Kasumi-1 (cell line): ENCODE data around the gene KLF13.

Experiments used
- DNase-seq, 2 experiments: peaks; one replicate each; lab custom pipeline; 2025; lab: John Stamatoyannopoulos, UW

Gene KLF13

GRCh38 chr15:31332020-31332680 lies 5.5 kb downstream of the KLF13 start:
- DNase-seq: no peak

GRCh38 chr15:31332681-31333071 lies 6.0 kb downstream of the KLF13 start:
- no peak for DNase-seq

GRCh38 chr15:31333119-31333518 lies 6.5 kb downstream of the KLF13 start:
- DNase-seq: no peak

GRCh38 chr15:31333820-31334219 lies 7.2 kb downstream of the KLF13 start:
- no peak for DNase-seq

- no peak for DNase-seq
Observed at GRCh38 chr15:31335989-31336592, 9.5 kb downstream of the KLF13 start.

GRCh38 chr15:31336593-31337295 lies 10.1 kb downstream of the KLF13 start:
- DNase-seq: no peak

- no peak for DNase-seq
Observed at GRCh38 chr15:31337352-31338031, 10.9 kb downstream of the KLF13 start.

- peak; percentile 21 to 46 for DNase-seq
Observed at GRCh38 chr15:31338318-31338878, 11.8 kb downstream of the KLF13 start.

- DNase-seq: peak; percentile 21 to 46
Observed at GRCh38 chr15:31338879-31339557, 12.4 kb downstream of the KLF13 start.

GRCh38 chr15:31339558-31339895 lies 12.9 kb downstream of the KLF13 start:
- no peak for DNase-seq

GRCh38 chr15:31340047-31340446 lies 13.4 kb downstream of the KLF13 start:
- DNase-seq: no peak

GRCh38 chr15:31340592-31340991 lies 14.0 kb downstream of the KLF13 start:
- no peak for DNase-seq

- no peak for DNase-seq
Observed at GRCh38 chr15:31341071-31341470, 14.4 kb downstream of the KLF13 start.

- DNase-seq: no peak
Observed at GRCh38 chr15:31341496-31342195, 15.0 kb downstream of the KLF13 start.

- DNase-seq: no peak
Observed at GRCh38 chr15:31342381-31342780, 15.7 kb downstream of the KLF13 start.

- peak; percentile 7 to 16 for DNase-seq
Observed at GRCh38 chr15:31342781-31343626, 16.4 kb downstream of the KLF13 start.

GRCh38 chr15:31343831-31344230 lies 17.2 kb downstream of the KLF13 start:
- DNase-seq: no peak

- DNase-seq: no peak
Observed at GRCh38 chr15:31344266-31344665, 17.6 kb downstream of the KLF13 start.

GRCh38 chr15:31344823-31345605 lies 18.4 kb downstream of the KLF13 start:
- DNase-seq: no peak
